Tibial nerve (tissue), 4 donors: ENCODE data around the gene TSR1.

Source experiments
- EP300 ChIP-seq, 2 donors: sonication (generic); formaldehyde crosslinking; IDR thresholded peaks; one replicate each; pipeline ENCODE4 v1.6.1; 2017; ENCODE audit warnings: antibody characterized with exemption in 2 of 2, mild to moderate bottlenecking in 1 of 2
- POLR2A ChIP-seq, 2 donors: fragments of 450-650 bp; IDR thresholded peaks; one replicate each; pipeline ENCODE4 v1.6.1; 2017; ENCODE audit warnings: antibody characterized with exemption in 2 of 2, mild to moderate bottlenecking in 2 of 2, moderate library complexity in 2 of 2
- TF ChIP-seq, protein P1 (sequence below), 5 experiments: fragments of 200-600 bp in 3 of 5; fragments of 450-650 bp in 2 of 5; sonication (generic) in 3 of 5; IDR thresholded peaks; one replicate each; pipeline ENCODE4 v1.5.1; 2016 to 2019; ENCODE audit warnings: antibody characterized with exemption in 5 of 5, mild to moderate bottlenecking in 3 of 5, moderate library complexity in 2 of 5

DNA sequence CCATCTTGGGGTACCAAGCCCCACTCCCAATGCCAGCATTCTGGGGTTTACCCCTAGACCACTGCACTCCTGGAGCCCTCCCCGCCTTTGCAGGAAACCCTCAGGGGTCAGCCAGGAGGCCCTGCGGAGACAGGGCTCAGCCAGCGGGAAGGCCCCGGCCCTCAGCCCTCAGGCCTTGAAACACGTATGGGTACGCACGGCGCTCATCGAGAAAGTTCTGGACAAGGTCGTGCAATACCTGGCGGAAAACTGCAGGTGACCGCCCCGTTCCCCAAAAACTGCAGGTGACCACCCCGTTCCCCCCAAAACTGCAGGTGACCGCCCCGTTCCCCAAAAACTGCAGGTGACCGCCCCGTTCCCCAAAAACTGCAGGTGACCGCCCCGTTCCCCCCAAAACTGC is 25.8 kb upstream of the TSR1 start:
- TF ChIP-seq, protein P1, sequence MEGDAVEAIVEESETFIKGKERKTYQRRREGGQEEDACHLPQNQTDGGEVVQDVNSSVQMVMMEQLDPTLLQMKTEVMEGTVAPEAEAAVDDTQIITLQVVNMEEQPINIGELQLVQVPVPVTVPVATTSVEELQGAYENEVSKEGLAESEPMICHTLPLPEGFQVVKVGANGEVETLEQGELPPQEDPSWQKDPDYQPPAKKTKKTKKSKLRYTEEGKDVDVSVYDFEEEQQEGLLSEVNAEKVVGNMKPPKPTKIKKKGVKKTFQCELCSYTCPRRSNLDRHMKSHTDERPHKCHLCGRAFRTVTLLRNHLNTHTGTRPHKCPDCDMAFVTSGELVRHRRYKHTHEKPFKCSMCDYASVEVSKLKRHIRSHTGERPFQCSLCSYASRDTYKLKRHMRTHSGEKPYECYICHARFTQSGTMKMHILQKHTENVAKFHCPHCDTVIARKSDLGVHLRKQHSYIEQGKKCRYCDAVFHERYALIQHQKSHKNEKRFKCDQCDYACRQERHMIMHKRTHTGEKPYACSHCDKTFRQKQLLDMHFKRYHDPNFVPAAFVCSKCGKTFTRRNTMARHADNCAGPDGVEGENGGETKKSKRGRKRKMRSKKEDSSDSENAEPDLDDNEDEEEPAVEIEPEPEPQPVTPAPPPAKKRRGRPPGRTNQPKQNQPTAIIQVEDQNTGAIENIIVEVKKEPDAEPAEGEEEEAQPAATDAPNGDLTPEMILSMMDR (IDR thresholded peaks at IDR 0.05): no peak
- no peak for TF ChIP-seq POLR2A (IDR thresholded peaks at IDR 0.05)
- no peak for TF ChIP-seq EP300 (IDR thresholded peaks at IDR 0.05)
